ENCODE data around the gene TSPAN4.

TSPAN4 gene

DNA sequence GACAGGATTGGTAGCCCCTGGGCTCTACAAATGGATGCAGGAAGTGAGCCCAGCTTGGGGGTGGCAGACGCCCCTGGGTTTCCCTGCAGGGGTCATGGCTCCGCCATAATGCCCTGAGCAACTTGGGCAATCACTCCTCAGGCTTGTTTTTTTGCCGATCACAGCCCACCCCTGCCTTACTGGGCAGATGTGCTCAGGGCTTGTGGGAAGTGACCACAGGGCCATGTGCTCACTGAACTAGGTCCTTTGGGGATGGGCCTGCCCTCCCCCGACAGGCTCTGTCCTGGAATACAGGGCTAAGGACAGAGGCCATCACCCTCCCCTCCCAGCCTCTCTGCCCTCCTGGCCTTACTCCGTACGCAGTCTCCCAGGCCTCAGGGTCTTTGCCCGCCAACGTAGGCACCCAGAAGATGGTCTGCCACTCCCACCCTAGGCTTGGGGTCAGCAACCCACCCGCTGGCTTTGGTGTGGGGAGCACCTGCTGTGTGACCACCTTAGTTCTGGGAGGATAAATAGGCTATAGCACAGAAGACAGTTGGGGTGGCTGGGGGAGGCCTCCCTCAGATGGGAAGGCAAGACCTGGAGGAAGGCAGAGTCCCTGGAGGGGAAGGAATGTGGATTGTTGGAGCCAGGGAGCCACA lies 29.1 kb upstream of the TSPAN4 start:
- Mint-ChIP-seq H3K4me1 (ENCODE audit: low read depth) (peaks cover 24% of the 10 kb centered on the region), H3K9me3 (ENCODE audit: low read depth) (no peaks in the 10 kb centered on the region), H3K27ac (peak overlapping the region; percentile 11), H3K36me3 (peaks cover 5% of the 10 kb centered on the region), H3K4me3 (peak overlapping the region; percentile 46), H3K27me3 (no peaks in the 10 kb centered on the region)

- Mint-ChIP-seq H3K4me1 (ENCODE audit: low read depth) (peaks cover 23% of the 10 kb centered on the region), H3K27ac (no peak overlapping the region), H3K27me3 (no peaks in the 10 kb centered on the region), H3K4me3 (no peak overlapping the region), H3K9me3 (ENCODE audit: low read depth) (no peaks in the 10 kb centered on the region), H3K36me3 (peaks cover 5% of the 10 kb centered on the region)
Measured at GRCh38 chr11:815675-816432, 26.8 kb upstream of the TSPAN4 start.

- H3K9me3 Mint-ChIP-seq (ENCODE audit: low read depth): no peaks in the 10 kb centered on the region
- peaks cover 22% of the 10 kb centered on the region for H3K4me1 Mint-ChIP-seq (ENCODE audit: low read depth)
- no peaks in the 10 kb centered on the region for H3K36me3 Mint-ChIP-seq
- H3K4me3 Mint-ChIP-seq: no peak overlapping the region
- no peak overlapping the region for H3K27ac Mint-ChIP-seq
- no peaks in the 10 kb centered on the region for H3K27me3 Mint-ChIP-seq
Measured at GRCh38 chr11:816433-816779, 26.2 kb upstream of the TSPAN4 start.

DNA sequence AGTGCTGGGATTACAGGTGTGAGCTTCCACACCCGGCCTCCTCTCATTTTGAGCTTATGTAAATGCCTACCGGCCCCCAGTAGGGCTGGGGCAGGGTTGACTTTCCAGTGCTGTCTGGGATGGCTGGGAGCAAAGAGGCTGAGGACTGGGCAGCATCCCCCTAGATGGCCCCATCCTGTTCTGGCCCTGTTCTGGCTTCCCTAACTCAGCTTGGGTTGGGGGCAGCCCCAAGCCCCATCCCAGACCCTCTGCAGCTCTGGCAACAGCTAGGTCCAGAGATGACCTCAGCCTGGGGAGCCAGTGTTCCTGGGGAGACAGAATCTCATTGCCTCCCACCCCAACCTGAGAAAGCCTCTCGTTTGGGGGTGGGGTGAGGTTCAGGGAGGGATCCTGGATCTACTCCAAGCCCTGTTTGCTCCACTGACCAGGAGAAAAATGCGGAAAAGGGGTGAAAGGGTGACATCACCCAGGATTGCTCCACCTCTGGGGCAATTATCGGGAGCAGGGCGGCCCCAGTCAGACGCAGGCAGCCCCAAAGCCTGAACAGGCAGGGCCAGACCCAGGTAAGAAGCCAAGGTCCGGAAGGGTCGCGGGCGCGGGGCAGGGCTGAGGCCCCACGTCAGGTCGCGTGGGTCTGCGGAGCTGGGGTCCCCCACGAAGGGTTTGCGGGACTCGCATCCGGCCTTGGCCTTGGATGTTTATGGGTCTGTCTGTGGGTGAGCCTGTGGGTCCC lies 24.1 kb upstream of the TSPAN4 start, which contains the start of gene PNPLA2:
Gene PNPLA2, plus strand, starts transcription at position 519 of the 733 bp plus-strand sequence. CDS start 805 bp downstream, outside the sequence.
- Mint-ChIP-seq H3K27me3 (no peaks in the 10 kb centered on the region), H3K4me3 (peak within 1 kb of the TSS; percentile 76), H3K4me1 (ENCODE audit: low read depth) (peaks cover 10% of the 10 kb centered on the region), H3K9me3 (ENCODE audit: low read depth) (no peaks in the 10 kb centered on the region), H3K36me3 (no peaks in the 10 kb centered on the region), H3K27ac (no peak within 1 kb of the TSS)

DNA sequence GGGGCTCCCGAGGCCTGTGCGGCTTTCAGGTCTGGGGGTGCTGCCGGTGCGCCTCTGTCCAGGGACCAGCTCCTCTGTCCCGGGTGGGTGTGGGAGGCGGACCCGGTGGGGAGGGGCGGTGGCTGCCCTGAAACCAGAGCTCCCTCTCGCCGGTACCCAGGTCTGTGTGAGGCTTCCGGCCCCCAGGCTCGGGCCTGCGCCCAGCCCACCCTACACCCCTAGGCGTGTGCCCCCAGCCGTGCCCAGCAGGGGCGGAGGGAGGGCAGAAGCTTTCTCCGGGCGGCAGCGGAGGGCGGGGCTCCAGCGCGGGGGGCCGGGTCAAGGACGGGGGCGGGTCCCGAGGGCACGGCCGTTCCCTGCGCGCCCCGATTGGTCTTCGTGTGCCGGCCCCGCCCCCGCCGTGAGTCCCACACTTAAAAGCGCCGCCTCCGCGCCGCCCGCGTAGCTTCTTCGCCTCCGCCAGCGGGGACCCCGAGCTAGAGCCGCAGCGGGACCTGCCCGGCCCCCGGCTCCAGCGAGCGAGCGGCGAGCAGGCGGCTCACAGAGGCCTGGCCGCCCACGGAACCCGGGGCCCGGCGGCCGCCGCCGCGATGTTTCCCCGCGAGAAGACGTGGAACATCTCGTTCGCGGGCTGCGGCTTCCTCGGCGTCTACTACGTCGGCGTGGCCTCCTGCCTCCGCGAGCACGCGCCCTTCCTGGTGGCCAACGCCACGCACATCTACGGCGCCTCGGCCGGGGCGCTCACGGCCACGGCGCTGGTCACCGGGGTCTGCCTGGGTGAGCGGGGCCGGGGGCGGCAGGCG lies 23.3 kb upstream of the TSPAN4 start:
- Mint-ChIP-seq H3K27ac (no peak overlapping the region), H3K9me3 (ENCODE audit: low read depth) (no peaks in the 10 kb centered on the region), H3K36me3 (no peaks in the 10 kb centered on the region), H3K4me1 (ENCODE audit: low read depth) (peaks cover 10% of the 10 kb centered on the region), H3K4me3 (peak overlapping the region; percentile 49), H3K27me3 (no peaks in the 10 kb centered on the region)

- Mint-ChIP-seq H3K27ac (peak overlapping the region; percentile 76), H3K27me3 (no peaks in the 10 kb centered on the region), H3K4me1 (ENCODE audit: low read depth) (peaks cover 10% of the 10 kb centered on the region), H3K9me3 (ENCODE audit: low read depth) (no peaks in the 10 kb centered on the region), H3K4me3 (peak overlapping the region; percentile 83), H3K36me3 (no peaks in the 10 kb centered on the region)
Measured at GRCh38 chr11:819943-820649, 22.6 kb upstream of the TSPAN4 start.

GRCh38 chr11:820655-821511 lies 21.8 kb upstream of the TSPAN4 start:
- no peaks in the 10 kb centered on the region for H3K27me3 Mint-ChIP-seq
- H3K4me3 Mint-ChIP-seq: peak overlapping the region; percentile 83
- peaks cover 10% of the 10 kb centered on the region for H3K4me1 Mint-ChIP-seq (ENCODE audit: low read depth)
- no peak overlapping the region for H3K27ac Mint-ChIP-seq
- H3K36me3 Mint-ChIP-seq: no peaks in the 10 kb centered on the region
- H3K9me3 Mint-ChIP-seq (ENCODE audit: low read depth): no peaks in the 10 kb centered on the region

DNA sequence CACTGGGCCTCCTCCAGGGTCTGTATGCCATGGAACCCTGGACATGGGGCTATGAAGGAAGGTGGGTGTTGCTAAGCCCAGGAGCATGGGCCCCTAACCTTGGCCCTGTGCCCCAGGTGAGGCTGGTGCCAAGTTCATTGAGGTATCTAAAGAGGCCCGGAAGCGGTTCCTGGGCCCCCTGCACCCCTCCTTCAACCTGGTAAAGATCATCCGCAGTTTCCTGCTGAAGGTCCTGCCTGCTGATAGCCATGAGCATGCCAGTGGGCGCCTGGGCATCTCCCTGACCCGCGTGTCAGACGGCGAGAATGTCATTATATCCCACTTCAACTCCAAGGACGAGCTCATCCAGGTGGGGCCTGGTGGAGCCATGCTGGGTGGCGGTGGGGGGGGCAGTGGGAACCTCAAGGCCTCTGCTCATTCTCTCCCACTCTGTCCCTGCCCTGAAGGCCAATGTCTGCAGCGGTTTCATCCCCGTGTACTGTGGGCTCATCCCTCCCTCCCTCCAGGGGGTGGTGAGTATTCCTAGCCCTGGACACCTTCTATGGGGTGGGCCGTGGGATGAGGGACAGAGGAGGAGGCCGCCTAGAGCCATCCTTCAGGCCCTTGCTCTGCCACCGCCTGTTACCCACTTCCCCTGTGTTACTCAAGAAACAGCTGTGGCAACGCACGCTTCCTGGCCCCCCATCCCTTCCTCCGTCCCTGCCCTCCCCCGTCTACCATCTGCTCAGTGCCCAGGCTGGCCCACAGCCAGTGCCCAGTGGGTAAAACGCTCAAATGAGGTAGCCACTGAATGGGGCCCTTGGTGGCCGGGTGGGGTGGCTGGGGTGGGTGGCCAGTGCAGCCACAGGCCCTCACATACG lies 20.9 kb upstream of the TSPAN4 start:
- peak overlapping the region; percentile 30 for H3K4me3 Mint-ChIP-seq
- H3K27ac Mint-ChIP-seq: no peak overlapping the region
- no peaks in the 10 kb centered on the region for H3K9me3 Mint-ChIP-seq (ENCODE audit: low read depth)
- no peaks in the 10 kb centered on the region for H3K36me3 Mint-ChIP-seq
- no peaks in the 10 kb centered on the region for H3K27me3 Mint-ChIP-seq
- H3K4me1 Mint-ChIP-seq (ENCODE audit: low read depth): peaks cover 14% of the 10 kb centered on the region

GRCh38 chr11:823441-824291 lies 19.0 kb upstream of the TSPAN4 start:
- peaks cover 2% of the 10 kb centered on the region for H3K27me3 Mint-ChIP-seq
- no peak overlapping the region for H3K27ac Mint-ChIP-seq
- no peaks in the 10 kb centered on the region for H3K36me3 Mint-ChIP-seq
- H3K9me3 Mint-ChIP-seq (ENCODE audit: low read depth): no peaks in the 10 kb centered on the region
- H3K4me1 Mint-ChIP-seq (ENCODE audit: low read depth): peaks cover 19% of the 10 kb centered on the region
- H3K4me3 Mint-ChIP-seq: no peak overlapping the region

- Mint-ChIP-seq H3K36me3 (no peaks in the 10 kb centered on the region), H3K27me3 (peaks cover 2% of the 10 kb centered on the region), H3K9me3 (ENCODE audit: low read depth) (no peaks in the 10 kb centered on the region), H3K4me3 (no peak overlapping the region), H3K4me1 (ENCODE audit: low read depth) (peaks cover 25% of the 10 kb centered on the region), H3K27ac (no peak overlapping the region)
Measured at GRCh38 chr11:824292-824880, 18.3 kb upstream of the TSPAN4 start.

DNA sequence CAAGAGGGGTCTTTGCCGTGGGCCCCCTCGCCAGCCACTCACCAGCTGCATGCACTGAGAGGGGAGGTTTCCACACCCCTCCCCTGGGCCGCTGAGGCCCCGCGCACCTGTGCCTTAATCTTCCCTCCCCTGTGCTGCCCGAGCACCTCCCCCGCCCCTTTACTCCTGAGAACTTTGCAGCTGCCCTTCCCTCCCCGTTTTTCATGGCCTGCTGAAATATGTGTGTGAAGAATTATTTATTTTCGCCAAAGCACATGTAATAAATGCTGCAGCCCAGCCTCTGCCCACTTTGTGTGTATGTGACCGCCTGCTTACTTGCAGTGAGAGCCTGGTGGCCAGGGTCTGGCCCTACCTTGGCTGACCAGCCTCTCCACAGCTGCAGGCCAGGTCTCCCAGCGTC lies 17.7 kb upstream of the TSPAN4 start:
- H3K27me3 Mint-ChIP-seq: peaks cover 2% of the 10 kb centered on the region
- H3K36me3 Mint-ChIP-seq: no peaks in the 10 kb centered on the region
- H3K9me3 Mint-ChIP-seq (ENCODE audit: low read depth): no peaks in the 10 kb centered on the region
- peaks cover 28% of the 10 kb centered on the region for H3K4me1 Mint-ChIP-seq (ENCODE audit: low read depth)
- no peak overlapping the region for H3K27ac Mint-ChIP-seq
- H3K4me3 Mint-ChIP-seq: no peak overlapping the region
